GM12878 (cell line): ENCODE data around the gene TCIRG1. TPM values are rescaled to one million over a fixed set of nuclear protein-coding genes. Genes with fewer than 3 reads are reported as not detected.
A peak's percentile ranks its signal among the peaks of the same experiment; 100 is the strongest.

Experiments
- ATAC-seq: fragments of 200-7000 bp; cut with Tn5 transposase; 3 replicates; pipeline ENCODE4 v1.9.1; 2020; ENCODE audit warnings: mild to moderate bottlenecking, moderate library complexity
- BruUV-seq: library from RNA; stranded (reverse); fragments of 400-500 nt; replicated peaks from 2 replicates; lab custom pipeline; 2021; lab: Mats Ljungman, UMichigan
- CTCF ChIA-PET: fragments of 300-600 bp; sonication (Branson Sonifier 250); formaldehyde crosslinking; extraction: SDS; loops from one replicate; lab custom pipeline; 2021; ENCODE audit warnings: inconsistent platforms; lab: Yijun Ruan, JAX
- POLR2A ChIA-PET: fragments of 350-600 bp; formaldehyde crosslinking; extraction: SDS; loops from one replicate; lab custom pipeline; 2021; ENCODE audit warnings: inconsistent platforms; lab: Charles Lee
- RAD21 ChIA-PET: fragments of 300-600 bp; sonication (Branson Sonifier 250); formaldehyde crosslinking; loops from one replicate; lab custom pipeline; 2023; ENCODE audit warnings: antibody characterized with exemption; ENCODE audit not compliant: unreplicated experiment; lab: Charles Lee
- SMC1A ChIA-PET: fragments of 300-600 bp; sonication (Branson Sonifier 250); formaldehyde crosslinking; loops from one replicate; lab custom pipeline; 2023; ENCODE audit not compliant: unreplicated experiment, uncharacterized antibody; lab: Charles Lee
- DNase-seq: peaks from one replicate; pipeline ENCODE4 v3.0.0-alpha.2; 2011; ENCODE audit warnings: low read depth, low spot score
- FAIRE-seq: peaks from 3 replicates; lab custom pipeline; 2011; peaks lifted over from hg19 to GRCh38; lab: Jason Lieb, UNC
- H2AFZ ChIP-seq: 2 replicates; pipeline ENCODE4 v1.6.0; 2011; ENCODE audit warnings: low read depth, low read length, control low read depth; ENCODE audit not compliant: control insufficient read depth
- H3K27ac ChIP-seq: 2 replicates; pipeline ENCODE4 v1.5.1; 2011; ENCODE audit warnings: control low read depth; ENCODE audit not compliant: control insufficient read depth, insufficient read depth
- H3K27me3 ChIP-seq, 2 experiments: replicated peaks in 1 of 2; 2 replicates each; pipeline versions ENCODE4 v1.6.0 to v1.6.1; 2011; ENCODE audit warnings: low read length in 1 of 2; ENCODE audit not compliant: control insufficient read depth in 2 of 2, insufficient read depth in 2 of 2
- H3K36me3 ChIP-seq, 2 experiments: 2 replicates each; pipeline ENCODE4 v1.5.1; 2011; ENCODE audit warnings: low read length in 1 of 2; ENCODE audit not compliant: control insufficient read depth in 2 of 2, insufficient read depth in 2 of 2
- H3K4me1 ChIP-seq: 2 replicates; pipeline ENCODE4 v1.6.1; 2011; ENCODE audit warnings: mild to moderate bottlenecking, low read length, moderate library complexity, mixed read lengths; ENCODE audit not compliant: control insufficient read depth, insufficient read depth
- H3K4me2 ChIP-seq: 2 replicates; pipeline ENCODE4 v1.6.0; 2011; ENCODE audit warnings: control low read depth; ENCODE audit not compliant: control insufficient read depth, insufficient read depth
- H3K4me3 ChIP-seq: fragments of 200-600 bp; sonication (generic); 2 replicates; pipeline ENCODE4 v1.5.1; 2016
- H3K79me2 ChIP-seq: 2 replicates; pipeline ENCODE4 v1.6.0; 2011; ENCODE audit warnings: low read length; ENCODE audit not compliant: control insufficient read depth, insufficient read depth
- H3K9ac ChIP-seq: 2 replicates; pipeline ENCODE4 v1.8.0; 2011; ENCODE audit warnings: low read length, control low read depth, mixed read lengths; ENCODE audit not compliant: control insufficient read depth, insufficient read depth
- H3K9me3 ChIP-seq: replicated peaks from 3 replicates; pipeline ENCODE4 v1.5.1; 2011; ENCODE audit warnings: mild to moderate bottlenecking, low read length; ENCODE audit not compliant: control insufficient read depth, insufficient read depth
- H4K20me1 ChIP-seq: 2 replicates; pipeline ENCODE4 v1.6.0; 2011; ENCODE audit not compliant: control insufficient read depth, insufficient read depth
- CHD1 ChIP-seq: IDR thresholded peaks from 2 replicates; pipeline ENCODE4 v1.6.1; 2012; ENCODE audit warnings: low read depth, low read length, improper control_type of control experiment
- PML ChIP-seq: IDR thresholded peaks from 2 replicates; pipeline ENCODE4 v1.6.1; 2012; ENCODE audit warnings: low read length, inconsistent platforms
- POLR2AphosphoS2 ChIP-seq: IDR thresholded peaks from 2 replicates; pipeline ENCODE4 v1.6.1; 2011; ENCODE audit warnings: low read depth, mild to moderate bottlenecking, low read length, improper control_type of control experiment, moderate library complexity
- POLR2AphosphoS5 ChIP-seq: IDR thresholded peaks from 2 replicates; pipeline ENCODE4 v1.6.1; 2011; ENCODE audit warnings: mild to moderate bottlenecking, low read length, inconsistent platforms
- ZBED1 ChIP-seq: IDR thresholded peaks from 2 replicates; pipeline ENCODE4 v1.6.1; 2016; ENCODE audit warnings: borderline replicate concordance
- WGBS: methylation state at CpG from one replicate; pipeline ENCODE4 v1.1.6; 2016; ENCODE audit warnings: low lambda C conversion rate; ENCODE audit not compliant: insufficient replicate concordance, insufficient coverage; ENCODE audit errors: missing lambda C conversion rate; 5-methylcytosine and 5-hydroxymethylcytosine counted together
- in situ Hi-C: fragments of 300-500 bp; cut with MboI; formaldehyde crosslinking; loops from 9 replicates; pipeline ENCODE4 v1.14.3; 2018; ENCODE audit warnings: mixed read lengths
- intact Hi-C: fragments of 100-400 bp; cut with micrococcal nuclease; formaldehyde crosslinking; loops from one replicate; pipeline ENCODE4 v1.14.2; 2022; ENCODE audit not compliant: unreplicated experiment
- polyA plus RNA-seq, 11 experiments: library from polyadenylated mRNA; depleted of rRNA in 4 of 11; unstranded in 6 of 11; stranded (reverse) in 5 of 11; fragments of >200 nt; fragmentation: Nextera tagmentation in 4 of 11; fragmentation: Illumina TruSeq in 1 of 11; extraction: Ambion mirVana in 4 of 11; extraction: Trizol in 1 of 11; gene quantifications; 1 replicate in 1 of 11; 2 replicates in 10 of 11; pipeline versions ENCODE4 v1.2.1 to v1.2.3, GENCODE V29; 2011 to 2016; ENCODE audit warnings: inconsistent platforms in 2 of 11, missing spikeins in 2 of 11, low read depth in 1 of 11
- total RNA-seq, 4 experiments: library from RNA; depleted of rRNA in 3 of 4; stranded (reverse); fragments of >200 nt in 3 of 4; fragmentation: Illumina TruSeq in 1 of 4; extraction: Trizol in 1 of 4; gene quantifications; 2 replicates each; pipeline versions ENCODE4 v1.2.1 to v1.2.3, GENCODE V29; 2013 to 2021
- TF ChIP-seq, protein P1 (sequence below), 3 experiments: IDR thresholded peaks in 2 of 3; conservative IDR thresholded peaks in 1 of 3; 2 replicates each; pipeline ENCODE4 v1.5.1; 2011; ENCODE audit warnings: low read depth in 3 of 3, low read length in 3 of 3, mild to moderate bottlenecking in 3 of 3, control low read depth in 2 of 3, moderate library complexity in 2 of 3, inconsistent platforms in 1 of 3, mixed read lengths in 1 of 3; ENCODE audit not compliant: control insufficient read depth in 2 of 3, insufficient read depth in 1 of 3; ENCODE audit errors: extremely low read depth in 1 of 3

TCIRG1 gene
- total and polyA plus RNA-seq, 10 of the 15 experiments (the other 5 are each of a cell fraction or from before 2014, with no cell fraction given), result 0.76 to 218 (median 87.4) TPM

DNA sequence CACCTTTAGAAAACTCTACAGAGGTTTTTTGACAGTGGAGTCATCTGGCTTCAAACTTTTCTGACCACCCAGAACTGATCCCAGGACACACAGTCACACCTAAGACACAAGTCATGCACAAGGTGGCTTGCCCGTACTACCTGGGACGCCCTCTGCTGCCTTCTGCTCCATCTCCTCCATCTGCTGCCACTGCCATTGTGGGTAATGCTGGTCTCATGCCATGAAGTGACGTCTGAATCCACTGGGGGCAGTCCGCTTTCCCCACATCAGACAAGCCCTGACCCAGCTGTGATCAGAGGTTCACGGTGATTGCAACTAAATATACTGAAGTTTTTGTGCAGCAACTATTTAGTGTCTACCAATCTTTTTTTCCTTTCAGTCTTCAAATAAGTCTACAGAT, 13.8 kb upstream of the TCIRG1 start:
- TF ChIP-seq ZBED1 (no peak), POLR2AphosphoS5 (no peak), POLR2AphosphoS2 (no peak), PML (no peak), CHD1 (no peak)
- TF ChIP-seq, protein P1, sequence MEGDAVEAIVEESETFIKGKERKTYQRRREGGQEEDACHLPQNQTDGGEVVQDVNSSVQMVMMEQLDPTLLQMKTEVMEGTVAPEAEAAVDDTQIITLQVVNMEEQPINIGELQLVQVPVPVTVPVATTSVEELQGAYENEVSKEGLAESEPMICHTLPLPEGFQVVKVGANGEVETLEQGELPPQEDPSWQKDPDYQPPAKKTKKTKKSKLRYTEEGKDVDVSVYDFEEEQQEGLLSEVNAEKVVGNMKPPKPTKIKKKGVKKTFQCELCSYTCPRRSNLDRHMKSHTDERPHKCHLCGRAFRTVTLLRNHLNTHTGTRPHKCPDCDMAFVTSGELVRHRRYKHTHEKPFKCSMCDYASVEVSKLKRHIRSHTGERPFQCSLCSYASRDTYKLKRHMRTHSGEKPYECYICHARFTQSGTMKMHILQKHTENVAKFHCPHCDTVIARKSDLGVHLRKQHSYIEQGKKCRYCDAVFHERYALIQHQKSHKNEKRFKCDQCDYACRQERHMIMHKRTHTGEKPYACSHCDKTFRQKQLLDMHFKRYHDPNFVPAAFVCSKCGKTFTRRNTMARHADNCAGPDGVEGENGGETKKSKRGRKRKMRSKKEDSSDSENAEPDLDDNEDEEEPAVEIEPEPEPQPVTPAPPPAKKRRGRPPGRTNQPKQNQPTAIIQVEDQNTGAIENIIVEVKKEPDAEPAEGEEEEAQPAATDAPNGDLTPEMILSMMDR (IDR thresholded peaks at IDR 0.05 in 2 of 3, conservative IDR thresholded peaks at IDR 0.05 in 1 of 3; ENCODE audit: control insufficient read depth in 2 of 3, extremely low read depth in 1 of 3, insufficient read depth in 1 of 3, low read depth in 3 of 3, low read length in 3 of 3), result peak in 1 of 3 experiments; percentile 20; a peak in 1 of 6 replicates
- TF ChIP-seq, all 136 proteins: peak for 1
- WGBS, result 1% methylated on average over 5 of the region's 5 CpGs
- intact Hi-C loops, result loop anchor here (10.0 kb wide), 1 partner anchor 430 kb away; no protein-coding TSS in a partner anchor
- ChIA-PET CTCF (interaction anchor here (0.6 to 1.3 kb wide), 2 partner anchors 181 to 184 kb away, joined by 3 to 4 read pairs; no protein-coding TSS in a partner anchor), POLR2A (no interaction called here), SMC1A (no interaction called here), RAD21 (no interaction called here)
- no peaks in the 10 kb centered on the region for H3K36me3 ChIP-seq
- H2AFZ ChIP-seq, result no peak overlapping the region
- H3K9me3 ChIP-seq, result no peaks in the 10 kb centered on the region
- peaks cover 2% of the 10 kb centered on the region for H3K79me2 ChIP-seq
- H3K27me3 ChIP-seq, result no peaks in the 10 kb centered on the region
- H3K27ac ChIP-seq, result no peak overlapping the region
- DNase-seq (no peak), ATAC-seq (peak; percentile 80), FAIRE-seq (no peak)
- no peak overlapping the region for H3K4me3 ChIP-seq
- in situ Hi-C loops, result no loop called here
- no peak overlapping the region for H3K4me2 ChIP-seq
- no TSS peak for BruUV-seq
- peaks cover 8% of the 10 kb centered on the region for H3K4me1 ChIP-seq
- no peak overlapping the region for H3K9ac ChIP-seq
- no peaks in the 10 kb centered on the region for H4K20me1 ChIP-seq
